ENCODE results near the gene ZNF398. TPM values are rescaled to one million over a fixed set of nuclear protein-coding genes. Genes with fewer than 3 reads are reported as not detected.
A peak's percentile ranks its signal among the peaks of the same experiment; 100 is the strongest.

Gene ZNF398
- total and polyA plus RNA-seq, 2 of the 13 experiments (the other 11 are each of a cell fraction or from before 2014, with no cell fraction given) = 3.0 to 8.9 TPM

DNA sequence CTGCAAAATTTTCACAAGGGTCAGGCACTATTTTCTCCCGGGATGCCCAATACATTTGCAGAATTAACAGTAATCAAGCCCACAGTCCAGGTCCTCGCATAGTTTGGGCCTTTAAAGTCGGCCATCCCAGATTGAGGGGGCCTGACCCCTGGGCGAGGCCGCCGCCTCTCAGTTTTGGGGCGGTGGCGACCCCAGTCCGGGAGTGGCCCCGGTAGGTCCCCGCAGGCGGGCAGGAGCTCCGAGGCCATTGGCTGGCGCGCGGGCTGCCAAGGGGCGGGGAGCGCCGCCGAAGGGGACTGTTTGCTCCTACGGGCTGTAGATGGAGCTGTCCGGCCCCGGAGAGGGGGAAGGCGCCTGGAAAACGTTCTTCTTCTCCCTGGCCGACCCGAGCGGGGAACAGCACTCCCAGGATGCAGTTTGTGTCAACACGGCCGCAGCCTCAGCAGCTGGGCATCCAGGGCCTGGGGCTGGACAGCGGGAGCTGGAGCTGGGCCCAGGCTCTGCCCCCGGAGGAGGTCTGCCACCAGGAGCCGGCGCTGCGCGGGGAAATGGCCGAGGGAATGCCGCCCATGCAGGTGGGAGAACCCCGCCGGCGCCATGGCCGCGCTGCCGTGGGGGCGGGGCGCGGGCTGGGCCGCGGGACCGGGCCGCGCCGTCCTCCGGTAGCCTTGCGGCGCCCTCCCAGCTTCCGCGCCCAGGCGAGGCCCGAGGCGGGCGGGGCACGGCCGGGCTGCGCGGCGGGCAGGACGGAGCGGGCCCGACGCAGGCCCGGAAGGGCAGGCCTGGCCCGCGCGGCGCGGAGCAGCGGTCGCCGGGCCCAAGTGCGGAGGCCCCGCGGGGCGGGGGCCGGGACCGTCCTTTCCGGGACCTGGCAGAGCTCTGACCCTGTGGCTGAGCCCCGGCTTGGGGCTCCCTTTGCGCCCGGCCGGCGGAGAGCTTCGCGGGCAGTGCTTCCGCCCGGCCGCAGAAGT, 48.2 kb downstream of the ZNF398 start, which contains the start of gene ZNF282 (continued):
- TF ChIP-seq SRY (CRISPR knock-in tag; IDR thresholded peaks at IDR 0.05) (peak; percentile 65), ZSCAN21 (CRISPR knock-in tag; IDR thresholded peaks at IDR 0.05; ENCODE audit: borderline replicate concordance) (peak; percentile 63; the same call in 1 of the 2 replicates), BRCA1 (CRISPR knock-in tag; IDR thresholded peaks at IDR 0.05) (no peak), ZNF552 (CRISPR knock-in tag; IDR thresholded peaks at IDR 0.05; ENCODE audit: borderline replicate concordance) (peak; percentile 43; the same call in 1 of the 2 replicates), POLR2A (IDR thresholded peaks at IDR 0.05; ENCODE audit: insufficient read depth in 1 of 2, low read depth in 2 of 2, low read length in 2 of 2) (peak; percentile 77 to 80), KLF11 (CRISPR knock-in tag; IDR thresholded peaks at IDR 0.05) (no peak), ZNF713 (CRISPR knock-in tag; IDR thresholded peaks at IDR 0.05) (no peak), RFX3 (CRISPR knock-in tag; IDR thresholded peaks at IDR 0.05) (no peak), SALL1 (CRISPR knock-in tag; IDR thresholded peaks at IDR 0.05) (peak; percentile 75), MTA3 (CRISPR knock-in tag; IDR thresholded peaks at IDR 0.05) (no peak), NRL (CRISPR knock-in tag; IDR thresholded peaks at IDR 0.05; ENCODE audit: borderline replicate concordance) (peak; percentile 94; the same call in 1 of the 2 replicates), NKX3-1 (CRISPR knock-in tag; IDR thresholded peaks at IDR 0.05) (peak; percentile 69; the same call in 1 of the 2 replicates), HCFC1 (IDR thresholded peaks at IDR 0.05; ENCODE audit: low read depth, low read length) (no peak), KDM5B (CRISPR knock-in tag; IDR thresholded peaks at IDR 0.05; ENCODE audit: borderline replicate concordance) (peak; percentile 64; the same call in 1 of the 2 replicates), MZF1 (CRISPR knock-in tag; IDR thresholded peaks at IDR 0.05; ENCODE audit: borderline replicate concordance) (0 out of 2 replicates have a peak, but pooled peaks have one; percentile 31), KDM3A (CRISPR knock-in tag; IDR thresholded peaks at IDR 0.05; ENCODE audit: low read depth) (peak; percentile 76; the same call in 1 of the 2 replicates), HNF4G (IDR thresholded peaks at IDR 0.05; ENCODE audit: borderline replicate concordance, low read depth, low read length) (no peak), HNF4G (CRISPR knock-in tag; IDR thresholded peaks at IDR 0.05; ENCODE audit: borderline replicate concordance, low read depth) (no peak), ZNF556 (CRISPR knock-in tag; IDR thresholded peaks at IDR 0.05; ENCODE audit: borderline replicate concordance) (no peak; the same call in 1 of the 2 replicates), ZNF33A (CRISPR knock-in tag; IDR thresholded peaks at IDR 0.05; ENCODE audit: borderline replicate concordance) (peak; percentile 65; the same call in 1 of the 2 replicates)
- TF ChIP-seq, protein P1, sequence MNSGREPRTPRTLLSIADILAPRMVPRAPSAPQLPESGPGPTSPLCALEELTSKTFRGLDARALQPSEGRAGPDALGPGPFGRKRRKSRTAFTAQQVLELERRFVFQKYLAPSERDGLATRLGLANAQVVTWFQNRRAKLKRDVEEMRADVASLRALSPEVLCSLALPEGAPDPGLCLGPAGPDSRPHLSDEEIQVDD (CRISPR knock-in tag; IDR thresholded peaks at IDR 0.05; ENCODE audit: borderline replicate concordance) = no peak
- TF ChIP-seq, protein P2, sequence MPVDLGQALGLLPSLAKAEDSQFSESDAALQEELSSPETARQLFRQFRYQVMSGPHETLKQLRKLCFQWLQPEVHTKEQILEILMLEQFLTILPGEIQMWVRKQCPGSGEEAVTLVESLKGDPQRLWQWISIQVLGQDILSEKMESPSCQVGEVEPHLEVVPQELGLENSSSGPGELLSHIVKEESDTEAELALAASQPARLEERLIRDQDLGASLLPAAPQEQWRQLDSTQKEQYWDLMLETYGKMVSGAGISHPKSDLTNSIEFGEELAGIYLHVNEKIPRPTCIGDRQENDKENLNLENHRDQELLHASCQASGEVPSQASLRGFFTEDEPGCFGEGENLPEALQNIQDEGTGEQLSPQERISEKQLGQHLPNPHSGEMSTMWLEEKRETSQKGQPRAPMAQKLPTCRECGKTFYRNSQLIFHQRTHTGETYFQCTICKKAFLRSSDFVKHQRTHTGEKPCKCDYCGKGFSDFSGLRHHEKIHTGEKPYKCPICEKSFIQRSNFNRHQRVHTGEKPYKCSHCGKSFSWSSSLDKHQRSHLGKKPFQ (CRISPR knock-in tag; IDR thresholded peaks at IDR 0.05; ENCODE audit: insufficient replicate concordance) = peak; percentile 66
- TF ChIP-seq, protein P3, sequence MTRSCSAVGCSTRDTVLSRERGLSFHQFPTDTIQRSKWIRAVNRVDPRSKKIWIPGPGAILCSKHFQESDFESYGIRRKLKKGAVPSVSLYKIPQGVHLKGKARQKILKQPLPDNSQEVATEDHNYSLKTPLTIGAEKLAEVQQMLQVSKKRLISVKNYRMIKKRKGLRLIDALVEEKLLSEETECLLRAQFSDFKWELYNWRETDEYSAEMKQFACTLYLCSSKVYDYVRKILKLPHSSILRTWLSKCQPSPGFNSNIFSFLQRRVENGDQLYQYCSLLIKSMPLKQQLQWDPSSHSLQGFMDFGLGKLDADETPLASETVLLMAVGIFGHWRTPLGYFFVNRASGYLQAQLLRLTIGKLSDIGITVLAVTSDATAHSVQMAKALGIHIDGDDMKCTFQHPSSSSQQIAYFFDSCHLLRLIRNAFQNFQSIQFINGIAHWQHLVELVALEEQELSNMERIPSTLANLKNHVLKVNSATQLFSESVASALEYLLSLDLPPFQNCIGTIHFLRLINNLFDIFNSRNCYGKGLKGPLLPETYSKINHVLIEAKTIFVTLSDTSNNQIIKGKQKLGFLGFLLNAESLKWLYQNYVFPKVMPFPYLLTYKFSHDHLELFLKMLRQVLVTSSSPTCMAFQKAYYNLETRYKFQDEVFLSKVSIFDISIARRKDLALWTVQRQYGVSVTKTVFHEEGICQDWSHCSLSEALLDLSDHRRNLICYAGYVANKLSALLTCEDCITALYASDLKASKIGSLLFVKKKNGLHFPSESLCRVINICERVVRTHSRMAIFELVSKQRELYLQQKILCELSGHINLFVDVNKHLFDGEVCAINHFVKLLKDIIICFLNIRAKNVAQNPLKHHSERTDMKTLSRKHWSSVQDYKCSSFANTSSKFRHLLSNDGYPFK (CRISPR knock-in tag; IDR thresholded peaks at IDR 0.05; ENCODE audit: borderline replicate concordance) = peak; percentile 51; the same call in 1 of the 2 replicates
- TF ChIP-seq, protein P4, sequence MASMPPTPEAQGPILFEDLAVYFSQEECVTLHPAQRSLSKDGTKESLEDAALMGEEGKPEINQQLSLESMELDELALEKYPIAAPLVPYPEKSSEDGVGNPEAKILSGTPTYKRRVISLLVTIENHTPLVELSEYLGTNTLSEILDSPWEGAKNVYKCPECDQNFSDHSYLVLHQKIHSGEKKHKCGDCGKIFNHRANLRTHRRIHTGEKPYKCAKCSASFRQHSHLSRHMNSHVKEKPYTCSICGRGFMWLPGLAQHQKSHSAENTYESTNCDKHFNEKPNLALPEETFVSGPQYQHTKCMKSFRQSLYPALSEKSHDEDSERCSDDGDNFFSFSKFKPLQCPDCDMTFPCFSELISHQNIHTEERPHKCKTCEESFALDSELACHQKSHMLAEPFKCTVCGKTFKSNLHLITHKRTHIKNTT (CRISPR knock-in tag; IDR thresholded peaks at IDR 0.05) = no peak
